Smooth muscle cell (in vitro differentiated cells): ENCODE data around the gene LBX1. TPM values are rescaled to one million over a fixed set of nuclear protein-coding genes. Genes with fewer than 3 reads are reported as not detected.

Source experiments
- DNase-seq: peaks from one replicate; lab custom pipeline; 2025; ENCODE audit not compliant: unreplicated experiment; lab: John Stamatoyannopoulos, UW
- H2AFZ ChIP-seq: fragments of 200-600 bp; sonication (generic); 2 replicates; pipeline ENCODE4 v1.6.0; 2016; ENCODE audit warnings: antibody characterized with exemption, low read depth, mild to moderate bottlenecking
- H3F3A ChIP-seq: fragments of 200-600 bp; sonication (generic); 2 replicates; pipeline ENCODE4 v1.6.0; 2017; ENCODE audit warnings: antibody characterized with exemption, low read depth
- H3K27ac ChIP-seq: fragments of 200-600 bp; sonication (generic); 2 replicates; pipeline ENCODE4 v1.5.1; 2016; ENCODE audit warnings: low read depth, mild to moderate bottlenecking
- H3K27me3 ChIP-seq: fragments of 200-600 bp; sonication (generic); 2 replicates; pipeline ENCODE4 v1.6.1; 2016; ENCODE audit warnings: low read depth, mild to moderate bottlenecking
- H3K36me3 ChIP-seq: fragments of 200-600 bp; sonication (generic); 2 replicates; pipeline ENCODE4 v1.5.1; 2016; ENCODE audit warnings: low read depth
- H3K4me1 ChIP-seq: fragments of 200-600 bp; sonication (generic); 2 replicates; pipeline ENCODE4 v1.5.1; 2016; ENCODE audit warnings: low read depth
- H3K4me2 ChIP-seq: fragments of 200-600 bp; sonication (generic); 2 replicates; pipeline ENCODE4 v1.6.0; 2016; ENCODE audit warnings: mild to moderate bottlenecking
- H3K4me3 ChIP-seq: fragments of 200-600 bp; sonication (generic); 2 replicates; pipeline ENCODE4 v1.5.1; 2016; ENCODE audit warnings: mild to moderate bottlenecking
- H3K79me2 ChIP-seq: fragments of 200-600 bp; sonication (generic); 2 replicates; pipeline ENCODE4 v1.6.0; 2016; ENCODE audit warnings: low read depth, mild to moderate bottlenecking
- H3K9ac ChIP-seq: fragments of 200-600 bp; sonication (generic); 2 replicates; pipeline ENCODE4 v1.6.0; 2016; ENCODE audit warnings: low read depth
- H3K9me3 ChIP-seq: fragments of 200-600 bp; sonication (generic); replicated peaks from 2 replicates; pipeline ENCODE4 v1.5.1; 2016; ENCODE audit warnings: low read depth
- H4K20me1 ChIP-seq: fragments of 200-600 bp; sonication (generic); 2 replicates; pipeline ENCODE4 v1.6.0; 2016; ENCODE audit warnings: low read depth
- WGBS: methylation state at CpG from one replicate; pipeline ENCODE4 v1.1.7; 2016; ENCODE audit warnings: low lambda C conversion rate; 5-methylcytosine and 5-hydroxymethylcytosine counted together
- polyA plus RNA-seq: library from polyadenylated mRNA; unstranded; fragments of >200 nt; fragmentation: Nextera tagmentation; extraction: Ambion mirVana; gene quantifications from 2 replicates; pipeline ENCODE4 v1.2.1, GENCODE V29; 2016
- total RNA-seq: library from RNA; depleted of rRNA; stranded (reverse); fragments of >200 nt; gene quantifications from 2 replicates; pipeline ENCODE4 v1.2.3, GENCODE V29; 2014
- TF ChIP-seq, protein P1 (sequence below): fragments of 200-600 bp; sonication (generic); IDR thresholded peaks from 2 replicates; pipeline ENCODE4 v1.5.1; 2017; ENCODE audit warnings: borderline replicate concordance, mild to moderate bottlenecking, antibody characterized with exemption; ENCODE audit not compliant: insufficient read depth, poor library complexity, severe bottlenecking

LBX1 gene
- total and polyA plus RNA-seq, 2 experiments from 2014 or later: not detected

DNA sequence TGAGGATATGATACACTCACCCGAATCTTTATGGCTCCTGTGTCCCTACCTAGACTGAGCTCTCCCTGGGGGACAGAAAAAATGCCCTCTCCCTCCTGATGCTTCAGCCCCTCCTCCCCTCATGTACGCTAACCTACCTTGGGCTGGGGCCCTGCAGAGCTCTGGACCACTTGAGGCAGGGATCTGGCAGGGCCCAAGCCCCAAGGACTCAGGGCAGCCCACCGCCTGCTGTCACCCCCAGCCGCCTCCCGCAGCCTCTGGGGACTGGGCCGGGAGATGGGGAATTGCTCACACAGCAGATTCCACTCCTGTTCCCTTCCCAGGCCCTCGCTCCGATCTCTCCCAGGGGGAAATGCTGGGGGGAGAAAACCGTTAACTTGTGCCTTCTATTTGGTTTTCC, 32.9 kb upstream of the LBX1 start:
- TF ChIP-seq, protein P1, sequence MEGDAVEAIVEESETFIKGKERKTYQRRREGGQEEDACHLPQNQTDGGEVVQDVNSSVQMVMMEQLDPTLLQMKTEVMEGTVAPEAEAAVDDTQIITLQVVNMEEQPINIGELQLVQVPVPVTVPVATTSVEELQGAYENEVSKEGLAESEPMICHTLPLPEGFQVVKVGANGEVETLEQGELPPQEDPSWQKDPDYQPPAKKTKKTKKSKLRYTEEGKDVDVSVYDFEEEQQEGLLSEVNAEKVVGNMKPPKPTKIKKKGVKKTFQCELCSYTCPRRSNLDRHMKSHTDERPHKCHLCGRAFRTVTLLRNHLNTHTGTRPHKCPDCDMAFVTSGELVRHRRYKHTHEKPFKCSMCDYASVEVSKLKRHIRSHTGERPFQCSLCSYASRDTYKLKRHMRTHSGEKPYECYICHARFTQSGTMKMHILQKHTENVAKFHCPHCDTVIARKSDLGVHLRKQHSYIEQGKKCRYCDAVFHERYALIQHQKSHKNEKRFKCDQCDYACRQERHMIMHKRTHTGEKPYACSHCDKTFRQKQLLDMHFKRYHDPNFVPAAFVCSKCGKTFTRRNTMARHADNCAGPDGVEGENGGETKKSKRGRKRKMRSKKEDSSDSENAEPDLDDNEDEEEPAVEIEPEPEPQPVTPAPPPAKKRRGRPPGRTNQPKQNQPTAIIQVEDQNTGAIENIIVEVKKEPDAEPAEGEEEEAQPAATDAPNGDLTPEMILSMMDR: no peak
- 85% methylated on average over 9 of the region's 9 CpGs for WGBS
- peaks cover 14% of the 10 kb centered on the region for H3K4me1 ChIP-seq
- no peaks in the 10 kb centered on the region for H3K79me2 ChIP-seq
- DNase-seq: no peak
- H3K4me2 ChIP-seq: no peak overlapping the region
- no peaks in the 10 kb centered on the region for H3K9me3 ChIP-seq
- no peak overlapping the region for H3K4me3 ChIP-seq
- no peak overlapping the region for H3K27ac ChIP-seq
- H3K36me3 ChIP-seq: no peaks in the 10 kb centered on the region
- peaks cover 6% of the 10 kb centered on the region for H3K27me3 ChIP-seq
- no peaks in the 10 kb centered on the region for H3F3A ChIP-seq
- no peaks in the 10 kb centered on the region for H4K20me1 ChIP-seq
- no peak overlapping the region for H2AFZ ChIP-seq
- no peak overlapping the region for H3K9ac ChIP-seq

DNA sequence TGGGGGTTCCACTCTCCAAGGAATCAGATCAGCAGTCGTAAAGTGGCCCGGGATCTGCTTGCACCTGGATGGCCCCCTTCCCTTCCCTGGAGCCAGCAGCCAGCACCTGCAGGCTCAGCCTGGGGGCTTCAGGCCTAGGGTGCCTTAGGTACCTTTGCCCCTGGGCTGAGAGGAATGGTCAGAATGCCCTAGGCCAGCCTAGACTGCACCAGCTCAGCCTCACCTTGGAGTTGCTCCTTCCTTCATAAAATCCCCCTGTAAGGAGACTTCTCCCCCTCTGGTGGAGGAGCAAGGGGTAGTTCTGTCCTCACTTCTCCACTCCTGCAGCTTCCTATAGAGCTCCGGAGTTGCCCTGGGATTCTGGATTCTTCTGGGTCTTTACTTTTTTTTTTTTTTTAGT, 32.4 kb upstream of the LBX1 start:
- no peak overlapping the region for H3K4me2 ChIP-seq
- H3K4me3 ChIP-seq: no peak overlapping the region
- TF ChIP-seq, protein P1: no peak
- H3K4me1 ChIP-seq: peaks cover 14% of the 10 kb centered on the region
- H3K9me3 ChIP-seq: no peaks in the 10 kb centered on the region
- 65% methylated on average over 3 of the region's 3 CpGs for WGBS
- peaks cover 6% of the 10 kb centered on the region for H3K27me3 ChIP-seq
- no peaks in the 10 kb centered on the region for H3K36me3 ChIP-seq
- no peak overlapping the region for H2AFZ ChIP-seq
- no peaks in the 10 kb centered on the region for H4K20me1 ChIP-seq
- no peak overlapping the region for H3K27ac ChIP-seq
- H3K79me2 ChIP-seq: no peaks in the 10 kb centered on the region
- no peak overlapping the region for H3K9ac ChIP-seq
- no peaks in the 10 kb centered on the region for H3F3A ChIP-seq
- DNase-seq: no peak

DNA sequence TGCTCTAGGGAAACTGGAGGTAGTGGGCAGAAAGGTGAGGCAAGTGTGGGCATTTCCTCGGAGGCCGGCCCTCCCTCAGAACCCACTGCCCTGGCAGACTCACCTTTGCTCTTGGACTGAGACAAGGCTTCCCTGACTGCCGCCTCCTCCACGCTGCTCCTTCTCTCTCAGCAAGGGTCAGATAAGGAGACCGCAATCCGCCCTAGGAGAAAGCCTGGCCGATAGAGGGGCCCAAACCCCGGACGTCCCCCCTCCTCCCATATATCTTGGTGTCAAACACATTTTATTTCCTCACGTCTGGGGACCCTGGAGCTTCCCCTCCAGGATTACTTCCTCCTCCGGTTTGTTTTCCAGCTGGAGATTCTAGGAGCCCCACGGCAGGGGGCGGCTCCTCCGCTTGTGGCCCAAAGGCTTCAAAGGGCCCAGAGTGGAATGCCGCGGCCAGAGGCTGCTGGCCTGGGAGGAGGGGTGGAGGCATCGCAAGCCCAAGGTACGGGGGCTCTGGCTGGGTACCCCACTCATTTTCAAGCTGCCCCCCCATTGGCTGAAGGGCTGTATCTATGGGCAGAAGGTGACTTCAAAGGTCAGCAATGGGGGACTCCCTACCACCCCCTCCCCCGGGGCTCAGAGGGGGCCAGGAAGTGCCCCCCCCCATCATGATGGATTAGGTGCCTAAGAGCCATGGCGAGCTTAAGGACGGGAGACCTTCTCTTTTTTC, 31.7 kb upstream of the LBX1 start:
- Histone ChIP-seq H4K20me1 (no peaks in the 10 kb centered on the region), H3K4me3 (no peak overlapping the region), H3K4me1 (peaks cover 14% of the 10 kb centered on the region), H3K36me3 (no peaks in the 10 kb centered on the region), H3K4me2 (no peak overlapping the region), H3F3A (no peaks in the 10 kb centered on the region), H3K27ac (no peak overlapping the region), H3K9me3 (no peaks in the 10 kb centered on the region), H2AFZ (no peak overlapping the region), H3K9ac (no peak overlapping the region), H3K27me3 (peaks cover 6% of the 10 kb centered on the region), H3K79me2 (no peaks in the 10 kb centered on the region)
- no peak for DNase-seq
- TF ChIP-seq, protein P1: no peak
- WGBS: 31% methylated on average over 21 of the region's 21 CpGs
